ENCODE measurements around the gene STMP1. TPM values are rescaled to one million over a fixed set of nuclear protein-coding genes. Genes with fewer than 3 reads are reported as not detected.
A peak's percentile ranks its signal among the peaks of the same experiment; 100 is the strongest.

STMP1 gene
- polyA plus RNA-seq, 1 of the 3 experiments (the other 2 are of a cell fraction), result 26.0 TPM

- POLR2A ChIA-PET, result interaction anchor here (0.6 kb wide), 1 partner anchor 391 kb away, joined by 3 read pairs; no protein-coding TSS in a partner anchor
- H3K4me2 ChIP-seq, result no peak overlapping the region
- H3K27ac ChIP-seq (ENCODE audit: low read depth in 2 of 2, low read length in 1 of 2), result peak overlapping the region in 1 of 2 experiments; percentile 93; a peak in 2 of 4 replicates
- no peaks in the 10 kb centered on the region for H3K79me2 ChIP-seq (ENCODE audit: insufficient read depth)
- H3K9me2 ChIP-seq, result no peaks in the 10 kb centered on the region
- CTCF ChIA-PET, result interaction anchor here (0.6 to 11.2 kb wide), 32 partner anchors 9 to 1780 kb away, joined by 3 to 153 read pairs (median 6); partner anchors contain the start of gene STMP1
- no peaks in the 10 kb centered on the region for H3K27me3 ChIP-seq (ENCODE audit: insufficient read depth)
- H3K9me3 ChIP-seq, result no peaks in the 10 kb centered on the region
- peaks cover 25 to 41% of the 10 kb centered on the region in 2 experiments for H3K4me1 ChIP-seq (ENCODE audit: control insufficient read depth in 1 of 2, insufficient read depth in 2 of 2, low read depth in 1 of 2, low read length in 1 of 2)
- TF ChIP-seq, protein P1, sequence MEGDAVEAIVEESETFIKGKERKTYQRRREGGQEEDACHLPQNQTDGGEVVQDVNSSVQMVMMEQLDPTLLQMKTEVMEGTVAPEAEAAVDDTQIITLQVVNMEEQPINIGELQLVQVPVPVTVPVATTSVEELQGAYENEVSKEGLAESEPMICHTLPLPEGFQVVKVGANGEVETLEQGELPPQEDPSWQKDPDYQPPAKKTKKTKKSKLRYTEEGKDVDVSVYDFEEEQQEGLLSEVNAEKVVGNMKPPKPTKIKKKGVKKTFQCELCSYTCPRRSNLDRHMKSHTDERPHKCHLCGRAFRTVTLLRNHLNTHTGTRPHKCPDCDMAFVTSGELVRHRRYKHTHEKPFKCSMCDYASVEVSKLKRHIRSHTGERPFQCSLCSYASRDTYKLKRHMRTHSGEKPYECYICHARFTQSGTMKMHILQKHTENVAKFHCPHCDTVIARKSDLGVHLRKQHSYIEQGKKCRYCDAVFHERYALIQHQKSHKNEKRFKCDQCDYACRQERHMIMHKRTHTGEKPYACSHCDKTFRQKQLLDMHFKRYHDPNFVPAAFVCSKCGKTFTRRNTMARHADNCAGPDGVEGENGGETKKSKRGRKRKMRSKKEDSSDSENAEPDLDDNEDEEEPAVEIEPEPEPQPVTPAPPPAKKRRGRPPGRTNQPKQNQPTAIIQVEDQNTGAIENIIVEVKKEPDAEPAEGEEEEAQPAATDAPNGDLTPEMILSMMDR (IDR thresholded peaks at IDR 0.05), result peak; percentile 7; the same call in 1 of the 2 replicates
- TF ChIP-seq ZBTB33 (IDR thresholded peaks at IDR 0.05; ENCODE audit: borderline replicate concordance, low read depth) (no peak), SIN3A (IDR thresholded peaks at IDR 0.05; ENCODE audit: borderline replicate concordance, low read depth, low read length) (no peak), FOXJ3 (CRISPR knock-in tag; IDR thresholded peaks at IDR 0.05) (no peak), FOSL2 (IDR thresholded peaks at IDR 0.05; ENCODE audit: borderline replicate concordance, low read depth) (no peak), MXI1 (IDR thresholded peaks at IDR 0.05; ENCODE audit: low read depth, low read length) (no peak), RCOR1 (IDR thresholded peaks at IDR 0.05; ENCODE audit: low read length) (no peak), GABPA (IDR thresholded peaks at IDR 0.05; ENCODE audit: low read depth) (no peak), TAF1 (IDR thresholded peaks at IDR 0.05; ENCODE audit: borderline replicate concordance, low read depth, low read length) (no peak), NRF1 (IDR thresholded peaks at IDR 0.05; ENCODE audit: low read depth, low read length) (no peak), RFX5 (IDR thresholded peaks at IDR 0.05; ENCODE audit: low read length) (no peak)
- TF ChIP-seq, protein P2, sequence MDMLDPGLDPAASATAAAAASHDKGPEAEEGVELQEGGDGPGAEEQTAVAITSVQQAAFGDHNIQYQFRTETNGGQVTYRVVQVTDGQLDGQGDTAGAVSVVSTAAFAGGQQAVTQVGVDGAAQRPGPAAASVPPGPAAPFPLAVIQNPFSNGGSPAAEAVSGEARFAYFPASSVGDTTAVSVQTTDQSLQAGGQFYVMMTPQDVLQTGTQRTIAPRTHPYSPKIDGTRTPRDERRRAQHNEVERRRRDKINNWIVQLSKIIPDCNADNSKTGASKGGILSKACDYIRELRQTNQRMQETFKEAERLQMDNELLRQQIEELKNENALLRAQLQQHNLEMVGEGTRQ (IDR thresholded peaks at IDR 0.05; ENCODE audit: borderline replicate concordance, low read depth, low read length), result no peak
- TF ChIP-seq, protein P3, sequence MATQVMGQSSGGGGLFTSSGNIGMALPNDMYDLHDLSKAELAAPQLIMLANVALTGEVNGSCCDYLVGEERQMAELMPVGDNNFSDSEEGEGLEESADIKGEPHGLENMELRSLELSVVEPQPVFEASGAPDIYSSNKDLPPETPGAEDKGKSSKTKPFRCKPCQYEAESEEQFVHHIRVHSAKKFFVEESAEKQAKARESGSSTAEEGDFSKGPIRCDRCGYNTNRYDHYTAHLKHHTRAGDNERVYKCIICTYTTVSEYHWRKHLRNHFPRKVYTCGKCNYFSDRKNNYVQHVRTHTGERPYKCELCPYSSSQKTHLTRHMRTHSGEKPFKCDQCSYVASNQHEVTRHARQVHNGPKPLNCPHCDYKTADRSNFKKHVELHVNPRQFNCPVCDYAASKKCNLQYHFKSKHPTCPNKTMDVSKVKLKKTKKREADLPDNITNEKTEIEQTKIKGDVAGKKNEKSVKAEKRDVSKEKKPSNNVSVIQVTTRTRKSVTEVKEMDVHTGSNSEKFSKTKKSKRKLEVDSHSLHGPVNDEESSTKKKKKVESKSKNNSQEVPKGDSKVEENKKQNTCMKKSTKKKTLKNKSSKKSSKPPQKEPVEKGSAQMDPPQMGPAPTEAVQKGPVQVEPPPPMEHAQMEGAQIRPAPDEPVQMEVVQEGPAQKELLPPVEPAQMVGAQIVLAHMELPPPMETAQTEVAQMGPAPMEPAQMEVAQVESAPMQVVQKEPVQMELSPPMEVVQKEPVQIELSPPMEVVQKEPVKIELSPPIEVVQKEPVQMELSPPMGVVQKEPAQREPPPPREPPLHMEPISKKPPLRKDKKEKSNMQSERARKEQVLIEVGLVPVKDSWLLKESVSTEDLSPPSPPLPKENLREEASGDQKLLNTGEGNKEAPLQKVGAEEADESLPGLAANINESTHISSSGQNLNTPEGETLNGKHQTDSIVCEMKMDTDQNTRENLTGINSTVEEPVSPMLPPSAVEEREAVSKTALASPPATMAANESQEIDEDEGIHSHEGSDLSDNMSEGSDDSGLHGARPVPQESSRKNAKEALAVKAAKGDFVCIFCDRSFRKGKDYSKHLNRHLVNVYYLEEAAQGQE (IDR thresholded peaks at IDR 0.05; ENCODE audit: low read depth, low read length), result no peak
- TF ChIP-seq, protein P4, sequence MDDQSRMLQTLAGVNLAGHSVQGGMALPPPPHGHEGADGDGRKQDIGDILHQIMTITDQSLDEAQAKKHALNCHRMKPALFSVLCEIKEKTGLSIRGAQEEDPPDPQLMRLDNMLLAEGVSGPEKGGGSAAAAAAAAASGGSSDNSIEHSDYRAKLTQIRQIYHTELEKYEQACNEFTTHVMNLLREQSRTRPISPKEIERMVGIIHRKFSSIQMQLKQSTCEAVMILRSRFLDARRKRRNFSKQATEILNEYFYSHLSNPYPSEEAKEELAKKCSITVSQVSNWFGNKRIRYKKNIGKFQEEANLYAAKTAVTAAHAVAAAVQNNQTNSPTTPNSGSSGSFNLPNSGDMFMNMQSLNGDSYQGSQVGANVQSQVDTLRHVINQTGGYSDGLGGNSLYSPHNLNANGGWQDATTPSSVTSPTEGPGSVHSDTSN (IDR thresholded peaks at IDR 0.05), result 0 out of 2 replicates have a peak, but pooled peaks have one; percentile 6
- no peak overlapping the region for H3K9ac ChIP-seq
- no peak overlapping the region for H2AFZ ChIP-seq (ENCODE audit: low read depth)
- H3F3A ChIP-seq (replicated peaks; ENCODE audit: insufficient read depth), result peaks cover 30% of the 10 kb centered on the region
- H3K4me3 ChIP-seq (ENCODE audit: low read depth in 2 of 2, low read length in 1 of 2), result no peak overlapping the region
- DNase-seq, result no peak
- H4K20me1 ChIP-seq (ENCODE audit: insufficient read depth), result no peaks in the 10 kb centered on the region
- 55% methylated on average over 7 of the region's 8 CpGs for WGBS (ENCODE audit: low lambda C conversion rate)
- no peaks in the 10 kb centered on the region for H3K36me3 ChIP-seq (replicated peaks in 1 of 2; ENCODE audit: control insufficient read depth in 1 of 2, insufficient read depth in 2 of 2, low read length in 1 of 2)
Measured at GRCh38 chr7:135711139-135711469, 48.8 kb downstream of the STMP1 start.
